Ureter (tissue), 1 donor: Measurements from ENCODE around the gene MEIS3. TPM values are rescaled to one million over a fixed set of nuclear protein-coding genes. Genes with fewer than 3 reads are reported as not detected.

ENCODE experiments used
- DNase-seq: peaks from one replicate; pipeline ENCODE4 v3.0.0-alpha.2; 2020; ENCODE audit warnings: low spot score
- total RNA-seq: library from RNA; stranded (reverse); gene quantifications from one replicate; pipeline ENCODE4 v1.2.4, GENCODE V29; 2023
- donor health status: DM: yes; HTN: yes; CAD: no.

Gene MEIS3
- total RNA-seq, 1 donor from 2014 or later: 20.0 TPM

- no peak for DNase-seq
These were observed 57.0 kb downstream of the MEIS3 start for GRCh38 chr19:47362321-47362720.

- DNase-seq: no peak
These were observed 60.4 kb downstream of the MEIS3 start for GRCh38 chr19:47358936-47359335.

GRCh38 chr19:47357788-47358680 is 61.3 kb downstream of the MEIS3 start:
- no peak for DNase-seq

GRCh38 chr19:47356900-47357299 is 62.4 kb downstream of the MEIS3 start:
- no peak for DNase-seq

GRCh38 chr19:47353307-47353712 is 66.0 kb downstream of the MEIS3 start:
- DNase-seq: no peak

Other genes with a start within 250 kb of the MEIS3 start
- 9.9 TPM for gene BBC3, start 188.3 kb downstream of the MEIS3 start, total RNA-seq
- gene CCDC9, start 163.0 kb downstream of the MEIS3 start, total RNA-seq: 37.2 TPM
- 22.2 TPM for gene INAFM1, start 144.6 kb downstream of the MEIS3 start, total RNA-seq
- gene C5AR1, start 109.7 kb downstream of the MEIS3 start, total RNA-seq: 5.1 TPM
- 2.1 TPM for gene C5AR2, start 87.4 kb downstream of the MEIS3 start, total RNA-seq
- 20.6 TPM for gene DHX34, start 70.2 kb downstream of the MEIS3 start, total RNA-seq
- gene SLC8A2, start 52.4 kb upstream of the MEIS3 start, total RNA-seq: 2.7 TPM
- gene KPTN, start 64.7 kb upstream of the MEIS3 start, total RNA-seq: 13.9 TPM
- 158 TPM for gene NAPA, start 95.5 kb upstream of the MEIS3 start, total RNA-seq
- 0.70 TPM for gene ZNF541, start 153.6 kb upstream of the MEIS3 start, total RNA-seq
- 19.4 TPM for gene BICRA, start 189.6 kb upstream of the MEIS3 start, total RNA-seq